ENCODE measurements around the gene PRND. TPM values are rescaled to one million over a fixed set of nuclear protein-coding genes. Genes with fewer than 3 reads are reported as not detected.

PRND gene
- total and polyA plus RNA-seq, 2 of the 13 experiments (the other 11 are each of a cell fraction or from before 2014, with no cell fraction given), result not detected

DNA sequence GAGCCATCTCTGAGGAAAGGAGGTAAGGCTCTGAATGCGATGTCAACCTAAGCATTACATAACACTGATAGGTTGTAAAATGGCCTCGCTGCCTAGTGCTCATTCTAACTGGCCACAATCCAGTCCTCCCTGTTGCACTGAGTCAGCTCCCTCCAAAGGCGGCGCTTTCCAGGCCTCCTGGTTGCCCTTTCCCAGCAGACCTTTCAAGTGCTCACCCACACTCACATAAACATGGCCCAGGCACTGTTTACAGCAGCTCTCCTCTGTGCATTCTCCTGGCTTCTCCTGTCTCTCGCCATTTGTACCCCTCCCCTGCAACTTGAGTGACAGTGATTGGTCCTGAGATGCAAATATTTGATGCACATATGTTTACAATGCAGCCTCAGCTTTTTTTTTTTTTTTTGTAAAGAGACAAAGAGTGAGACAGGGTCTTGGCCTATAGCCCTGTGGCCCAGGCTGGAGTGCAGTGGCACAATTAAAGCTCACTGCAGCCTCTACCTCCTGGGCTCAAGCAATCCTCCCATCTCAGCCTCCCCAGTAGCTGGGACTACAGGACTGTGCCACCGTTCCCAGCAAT is 36.8 kb upstream of the PRND start (continued):
- TF ChIP-seq YEATS4 (CRISPR knock-in tag; IDR thresholded peaks at IDR 0.05; ENCODE audit: borderline replicate concordance), result no peak
- TF ChIP-seq, protein P1, sequence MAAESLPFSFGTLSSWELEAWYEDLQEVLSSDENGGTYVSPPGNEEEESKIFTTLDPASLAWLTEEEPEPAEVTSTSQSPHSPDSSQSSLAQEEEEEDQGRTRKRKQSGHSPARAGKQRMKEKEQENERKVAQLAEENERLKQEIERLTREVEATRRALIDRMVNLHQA (CRISPR knock-in tag; IDR thresholded peaks at IDR 0.05), result no peak
- no peak for TF ChIP-seq SMAD9 (CRISPR knock-in tag; IDR thresholded peaks at IDR 0.05)
- TF ChIP-seq, protein P2, sequence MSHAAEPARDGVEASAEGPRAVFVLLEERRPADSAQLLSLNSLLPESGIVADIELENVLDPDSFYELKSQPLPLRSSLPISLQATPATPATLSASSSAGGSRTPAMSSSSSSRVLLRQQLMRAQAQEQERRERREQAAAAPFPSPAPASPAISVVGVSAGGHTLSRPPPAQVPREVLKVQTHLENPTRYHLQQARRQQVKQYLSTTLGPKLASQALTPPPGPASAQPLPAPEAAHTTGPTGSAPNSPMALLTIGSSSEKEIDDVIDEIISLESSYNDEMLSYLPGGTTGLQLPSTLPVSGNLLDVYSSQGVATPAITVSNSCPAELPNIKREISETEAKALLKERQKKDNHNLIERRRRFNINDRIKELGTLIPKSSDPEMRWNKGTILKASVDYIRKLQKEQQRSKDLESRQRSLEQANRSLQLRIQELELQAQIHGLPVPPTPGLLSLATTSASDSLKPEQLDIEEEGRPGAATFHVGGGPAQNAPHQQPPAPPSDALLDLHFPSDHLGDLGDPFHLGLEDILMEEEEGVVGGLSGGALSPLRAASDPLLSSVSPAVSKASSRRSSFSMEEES (CRISPR knock-in tag; IDR thresholded peaks at IDR 0.05), result 0 out of 2 replicates have a peak, but pooled peaks have one; percentile 13
- no peak for TF ChIP-seq MEF2D (CRISPR knock-in tag; IDR thresholded peaks at IDR 0.05)
- TF ChIP-seq STAG1 (CRISPR knock-in tag; IDR thresholded peaks at IDR 0.05), result no peak
- no peak for TF ChIP-seq ZNF562 (CRISPR knock-in tag; IDR thresholded peaks at IDR 0.05; ENCODE audit: borderline replicate concordance)
- TF ChIP-seq DNMT1 (CRISPR knock-in tag; IDR thresholded peaks at IDR 0.05), result no peak
- no peak for TF ChIP-seq ZNF180 (CRISPR knock-in tag; IDR thresholded peaks at IDR 0.05; ENCODE audit: borderline replicate concordance, low read depth)
- no peak for TF ChIP-seq NR2F2 (IDR thresholded peaks at IDR 0.05; ENCODE audit: borderline replicate concordance, low read depth)
- TF ChIP-seq, protein P3, sequence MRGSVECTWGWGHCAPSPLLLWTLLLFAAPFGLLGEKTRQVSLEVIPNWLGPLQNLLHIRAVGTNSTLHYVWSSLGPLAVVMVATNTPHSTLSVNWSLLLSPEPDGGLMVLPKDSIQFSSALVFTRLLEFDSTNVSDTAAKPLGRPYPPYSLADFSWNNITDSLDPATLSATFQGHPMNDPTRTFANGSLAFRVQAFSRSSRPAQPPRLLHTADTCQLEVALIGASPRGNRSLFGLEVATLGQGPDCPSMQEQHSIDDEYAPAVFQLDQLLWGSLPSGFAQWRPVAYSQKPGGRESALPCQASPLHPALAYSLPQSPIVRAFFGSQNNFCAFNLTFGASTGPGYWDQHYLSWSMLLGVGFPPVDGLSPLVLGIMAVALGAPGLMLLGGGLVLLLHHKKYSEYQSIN (CRISPR knock-in tag; IDR thresholded peaks at IDR 0.05; ENCODE audit: borderline replicate concordance), result no peak
- TF ChIP-seq ZNF460 (CRISPR knock-in tag; IDR thresholded peaks at IDR 0.05; ENCODE audit: borderline replicate concordance), result no peak
- TF ChIP-seq MBD4 (IDR thresholded peaks at IDR 0.05; ENCODE audit: borderline replicate concordance, low read length), result no peak
- TF ChIP-seq, protein P4, sequence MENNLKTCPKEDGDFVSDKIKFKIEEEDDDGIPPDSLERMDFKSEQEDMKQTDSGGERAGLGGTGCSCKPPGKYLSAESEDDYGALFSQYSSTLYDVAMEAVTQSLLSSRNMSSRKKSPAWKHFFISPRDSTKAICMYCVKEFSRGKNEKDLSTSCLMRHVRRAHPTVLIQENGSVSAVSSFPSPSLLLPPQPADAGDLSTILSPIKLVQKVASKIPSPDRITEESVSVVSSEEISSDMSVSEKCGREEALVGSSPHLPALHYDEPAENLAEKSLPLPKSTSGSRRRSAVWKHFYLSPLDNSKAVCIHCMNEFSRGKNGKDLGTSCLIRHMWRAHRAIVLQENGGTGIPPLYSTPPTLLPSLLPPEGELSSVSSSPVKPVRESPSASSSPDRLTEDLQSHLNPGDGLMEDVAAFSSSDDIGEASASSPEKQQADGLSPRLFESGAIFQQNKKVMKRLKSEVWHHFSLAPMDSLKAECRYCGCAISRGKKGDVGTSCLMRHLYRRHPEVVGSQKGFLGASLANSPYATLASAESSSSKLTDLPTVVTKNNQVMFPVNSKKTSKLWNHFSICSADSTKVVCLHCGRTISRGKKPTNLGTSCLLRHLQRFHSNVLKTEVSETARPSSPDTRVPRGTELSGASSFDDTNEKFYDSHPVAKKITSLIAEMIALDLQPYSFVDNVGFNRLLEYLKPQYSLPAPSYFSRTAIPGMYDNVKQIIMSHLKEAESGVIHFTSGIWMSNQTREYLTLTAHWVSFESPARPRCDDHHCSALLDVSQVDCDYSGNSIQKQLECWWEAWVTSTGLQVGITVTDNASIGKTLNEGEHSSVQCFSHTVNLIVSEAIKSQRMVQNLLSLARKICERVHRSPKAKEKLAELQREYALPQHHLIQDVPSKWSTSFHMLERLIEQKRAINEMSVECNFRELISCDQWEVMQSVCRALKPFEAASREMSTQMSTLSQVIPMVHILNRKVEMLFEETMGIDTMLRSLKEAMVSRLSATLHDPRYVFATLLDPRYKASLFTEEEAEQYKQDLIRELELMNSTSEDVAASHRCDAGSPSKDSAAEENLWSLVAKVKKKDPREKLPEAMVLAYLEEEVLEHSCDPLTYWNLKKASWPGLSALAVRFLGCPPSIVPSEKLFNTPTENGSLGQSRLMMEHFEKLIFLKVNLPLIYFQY (CRISPR knock-in tag; IDR thresholded peaks at IDR 0.05; ENCODE audit: borderline replicate concordance), result no peak
- TF ChIP-seq ZNF121 (CRISPR knock-in tag; IDR thresholded peaks at IDR 0.05), result peak; percentile 38; the same call in 1 of the 2 replicates
- TF ChIP-seq, protein P5, sequence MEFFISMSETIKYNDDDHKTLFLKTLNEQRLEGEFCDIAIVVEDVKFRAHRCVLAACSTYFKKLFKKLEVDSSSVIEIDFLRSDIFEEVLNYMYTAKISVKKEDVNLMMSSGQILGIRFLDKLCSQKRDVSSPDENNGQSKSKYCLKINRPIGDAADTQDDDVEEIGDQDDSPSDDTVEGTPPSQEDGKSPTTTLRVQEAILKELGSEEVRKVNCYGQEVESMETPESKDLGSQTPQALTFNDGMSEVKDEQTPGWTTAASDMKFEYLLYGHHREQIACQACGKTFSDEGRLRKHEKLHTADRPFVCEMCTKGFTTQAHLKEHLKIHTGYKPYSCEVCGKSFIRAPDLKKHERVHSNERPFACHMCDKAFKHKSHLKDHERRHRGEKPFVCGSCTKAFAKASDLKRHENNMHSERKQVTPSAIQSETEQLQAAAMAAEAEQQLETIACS (CRISPR knock-in tag; IDR thresholded peaks at IDR 0.05), result no peak

Measured in HepG2 (cell line).